Breast epithelium (tissue), 4 donors: ENCODE measurements around the gene GORAB. TPM values are rescaled to one million over a fixed set of nuclear protein-coding genes. Genes with fewer than 3 reads are reported as not detected.
A peak's percentile ranks its signal among the peaks of the same experiment; 100 is the strongest.

Experiments used
- DNase-seq, 2 donors: peaks; one replicate each; pipeline ENCODE4 v3.0.0-alpha.2; 2019; ENCODE audit warnings: low spot score in 2 of 2
- H3K27ac ChIP-seq, 2 donors: fragments of 200-600 bp; sonication (generic) in 1 of 2; one replicate each; pipeline ENCODE4 v1.5.1; 2016 to 2019; ENCODE audit warnings: mild to moderate bottlenecking in 1 of 2
- H3K27me3 ChIP-seq, 2 donors: fragments of 200-600 bp; sonication (generic) in 1 of 2; one replicate each; pipeline versions ENCODE4 v1.5.1 to v1.6.0; 2017 to 2019; ENCODE audit warnings: control low read depth in 1 of 2, mild to moderate bottlenecking in 1 of 2
- H3K36me3 ChIP-seq: fragments of 200-600 bp; one replicate; pipeline ENCODE4 v1.5.1; 2019
- H3K4me1 ChIP-seq, 2 donors: fragments of 200-600 bp; sonication (generic); one replicate each; pipeline ENCODE4 v1.5.1; 2016 to 2019; ENCODE audit warnings: control low read depth in 1 of 2
- H3K4me3 ChIP-seq, 3 donors: fragments of 200-600 bp; sonication (generic); 1 replicate in 2 of 3; 2 replicates in 1 of 3; pipeline ENCODE4 v1.5.1; 2016 to 2019; ENCODE audit warnings: mild to moderate bottlenecking in 3 of 3, moderate library complexity in 2 of 3
- H3K9me3 ChIP-seq, 2 donors: fragments of 200-600 bp; sonication (generic) in 1 of 2; one replicate each; pipeline ENCODE4 v1.5.1; 2016 to 2019; ENCODE audit warnings: control low read depth in 1 of 2
- POLR2A ChIP-seq: fragments of 450-650 bp; IDR thresholded peaks from one replicate; pipeline ENCODE4 v1.6.1; 2016; ENCODE audit warnings: antibody characterized with exemption, mild to moderate bottlenecking, moderate library complexity
- POLR2AphosphoS5 ChIP-seq, 3 donors: sonication (generic); formaldehyde crosslinking; IDR thresholded peaks; one replicate each; pipeline ENCODE4 v1.6.1; 2017; ENCODE audit warnings: antibody characterized with exemption in 3 of 3
- intact Hi-C: fragments of 100-400 bp; cut with DNase I; formaldehyde crosslinking; loops from one replicate; pipeline ENCODE4 v1.15.1; 2023; ENCODE audit warnings: low total_unique reads
- total RNA-seq, 3 donors: library from RNA; depleted of rRNA; stranded (reverse); fragments of >200 nt; gene quantifications; one replicate each; pipeline ENCODE4 v1.1.0, GENCODE V29; 2016
- TF ChIP-seq, protein P1 (sequence below), 3 donors: fragments of 450-650 bp; IDR thresholded peaks; one replicate each; pipeline ENCODE4 v1.5.1; 2016 to 2017; ENCODE audit warnings: antibody characterized with exemption in 3 of 3, mild to moderate bottlenecking in 3 of 3, moderate library complexity in 3 of 3

Gene GORAB
- total RNA-seq, 3 donors from 2014 or later, result 14.1 to 19.8 (median 16.1) TPM

DNA sequence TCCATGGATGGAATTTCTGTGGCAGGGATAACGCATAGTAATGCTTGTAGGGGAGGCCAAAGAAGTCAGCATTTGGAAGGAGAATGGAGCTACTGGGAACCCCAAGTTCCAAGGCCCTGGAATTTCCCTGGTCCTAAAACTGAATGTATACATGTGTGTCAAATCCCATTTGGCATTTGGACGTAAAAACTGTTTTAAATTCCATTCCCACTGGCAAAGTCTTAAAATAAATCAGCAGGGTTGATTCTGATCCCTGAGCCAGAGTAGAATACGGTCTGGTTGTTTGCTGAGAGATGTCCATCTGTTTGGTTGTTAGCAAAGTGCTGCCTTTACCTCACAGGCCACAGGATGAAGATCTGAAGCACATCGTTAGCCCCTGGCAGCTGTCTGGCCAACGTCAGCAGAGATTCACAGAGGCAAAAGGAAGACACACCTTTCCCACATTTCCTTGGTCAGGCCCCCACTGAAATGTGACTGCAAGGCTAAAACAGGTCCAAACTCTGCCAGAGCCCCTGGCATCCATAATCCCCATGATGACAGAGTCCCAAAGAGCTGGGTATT is 62.2 kb downstream of the GORAB start:
- Histone ChIP-seq H3K4me3 (peak overlapping the region in 2 of 3 donors; percentile 20 to 59), H3K27me3 (no peaks in the 10 kb centered on the region), H3K36me3 (no peaks in the 10 kb centered on the region), H3K4me1 (no peaks in the 10 kb centered on the region), H3K9me3 (peaks cover 0 to 15% of the 10 kb centered on the region in 2 donors), H3K27ac (peak overlapping the region; percentile 43 to 78)
- intact Hi-C loops, result no loop called here
- no peak for DNase-seq
- TF ChIP-seq POLR2AphosphoS5 (IDR thresholded peaks at IDR 0.05), result no peak
- no peak for TF ChIP-seq POLR2A
- TF ChIP-seq, protein P1, sequence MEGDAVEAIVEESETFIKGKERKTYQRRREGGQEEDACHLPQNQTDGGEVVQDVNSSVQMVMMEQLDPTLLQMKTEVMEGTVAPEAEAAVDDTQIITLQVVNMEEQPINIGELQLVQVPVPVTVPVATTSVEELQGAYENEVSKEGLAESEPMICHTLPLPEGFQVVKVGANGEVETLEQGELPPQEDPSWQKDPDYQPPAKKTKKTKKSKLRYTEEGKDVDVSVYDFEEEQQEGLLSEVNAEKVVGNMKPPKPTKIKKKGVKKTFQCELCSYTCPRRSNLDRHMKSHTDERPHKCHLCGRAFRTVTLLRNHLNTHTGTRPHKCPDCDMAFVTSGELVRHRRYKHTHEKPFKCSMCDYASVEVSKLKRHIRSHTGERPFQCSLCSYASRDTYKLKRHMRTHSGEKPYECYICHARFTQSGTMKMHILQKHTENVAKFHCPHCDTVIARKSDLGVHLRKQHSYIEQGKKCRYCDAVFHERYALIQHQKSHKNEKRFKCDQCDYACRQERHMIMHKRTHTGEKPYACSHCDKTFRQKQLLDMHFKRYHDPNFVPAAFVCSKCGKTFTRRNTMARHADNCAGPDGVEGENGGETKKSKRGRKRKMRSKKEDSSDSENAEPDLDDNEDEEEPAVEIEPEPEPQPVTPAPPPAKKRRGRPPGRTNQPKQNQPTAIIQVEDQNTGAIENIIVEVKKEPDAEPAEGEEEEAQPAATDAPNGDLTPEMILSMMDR (IDR thresholded peaks at IDR 0.05), result no peak

DNA sequence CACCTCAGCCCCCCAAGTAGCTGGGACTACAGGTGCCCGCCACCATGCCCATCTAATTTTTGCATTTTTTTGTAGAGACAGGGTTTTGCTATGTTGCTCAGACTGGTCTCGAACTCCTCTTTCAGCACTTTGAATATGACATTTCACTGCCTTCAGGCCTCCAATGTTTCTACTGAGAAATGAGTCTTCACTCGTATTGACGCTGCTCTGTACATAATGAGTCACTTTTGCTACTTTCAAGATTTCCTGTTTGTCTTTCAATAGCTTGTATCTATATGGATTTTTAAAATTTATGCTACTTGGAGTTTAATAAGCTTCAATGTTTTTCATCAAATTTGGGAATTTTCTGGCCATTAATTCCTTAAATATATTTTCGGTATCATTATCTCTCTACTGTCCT is 64.7 kb downstream of the GORAB start:
- no peaks in the 10 kb centered on the region for H3K4me1 ChIP-seq
- no peak overlapping the region for H3K27ac ChIP-seq
- TF ChIP-seq POLR2AphosphoS5 (IDR thresholded peaks at IDR 0.05), result no peak
- H3K36me3 ChIP-seq, result no peaks in the 10 kb centered on the region
- intact Hi-C loops, result no loop called here
- no peak for DNase-seq
- H3K9me3 ChIP-seq, result peaks cover 3 to 20% of the 10 kb centered on the region in 2 donors
- no peak overlapping the region for H3K4me3 ChIP-seq
- no peaks in the 10 kb centered on the region for H3K27me3 ChIP-seq

DNA sequence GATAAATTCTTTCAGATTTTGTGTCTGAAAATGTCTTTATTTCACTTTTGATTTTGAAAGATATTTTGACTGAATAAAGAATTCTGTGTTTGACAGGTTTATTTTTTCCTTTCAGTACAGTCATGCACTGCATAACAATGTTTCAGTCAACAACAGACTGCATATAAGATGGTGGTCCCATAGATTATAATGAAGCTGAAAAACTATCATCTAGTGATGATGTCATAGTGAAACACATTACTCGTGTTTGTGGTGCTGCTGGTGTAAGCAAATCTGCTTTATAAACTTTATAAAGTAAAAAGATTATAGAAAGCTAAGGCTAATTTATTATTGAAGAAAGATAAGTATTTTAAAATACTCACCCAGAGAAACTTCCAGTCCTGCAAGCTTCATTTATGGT is 66.7 kb downstream of the GORAB start:
- Histone ChIP-seq H3K4me3 (no peak overlapping the region), H3K36me3 (no peaks in the 10 kb centered on the region), H3K27ac (no peak overlapping the region), H3K27me3 (no peaks in the 10 kb centered on the region), H3K4me1 (no peaks in the 10 kb centered on the region), H3K9me3 (peaks cover 8 to 26% of the 10 kb centered on the region in 2 donors)
- TF ChIP-seq, protein P1 (IDR thresholded peaks at IDR 0.05), result no peak
- TF ChIP-seq POLR2AphosphoS5 (IDR thresholded peaks at IDR 0.05), result no peak
- TF ChIP-seq POLR2A, result no peak
- intact Hi-C loops, result no loop called here
- DNase-seq, result no peak

DNA sequence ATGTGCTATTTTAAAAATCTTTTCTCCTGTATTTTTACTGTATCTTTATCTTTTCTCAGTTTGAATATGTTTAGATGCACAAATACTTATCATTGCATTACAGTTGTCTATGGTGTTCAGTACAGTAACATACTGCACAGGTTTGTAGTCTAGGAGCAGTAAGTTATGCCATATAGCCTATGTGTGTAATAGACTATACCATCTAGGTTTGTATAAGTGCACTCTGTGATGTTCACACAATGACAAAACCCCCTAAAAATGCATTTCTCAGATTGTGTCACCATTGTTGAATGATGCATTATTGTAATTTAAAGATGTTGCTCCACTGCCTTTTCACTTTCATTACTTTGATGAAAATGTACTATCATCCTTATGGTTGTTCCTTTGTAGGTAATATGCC is 67.1 kb downstream of the GORAB start:
- TF ChIP-seq POLR2A (no peak), POLR2AphosphoS5 (IDR thresholded peaks at IDR 0.05) (no peak)
- TF ChIP-seq, protein P1 (IDR thresholded peaks at IDR 0.05), result no peak

DNA sequence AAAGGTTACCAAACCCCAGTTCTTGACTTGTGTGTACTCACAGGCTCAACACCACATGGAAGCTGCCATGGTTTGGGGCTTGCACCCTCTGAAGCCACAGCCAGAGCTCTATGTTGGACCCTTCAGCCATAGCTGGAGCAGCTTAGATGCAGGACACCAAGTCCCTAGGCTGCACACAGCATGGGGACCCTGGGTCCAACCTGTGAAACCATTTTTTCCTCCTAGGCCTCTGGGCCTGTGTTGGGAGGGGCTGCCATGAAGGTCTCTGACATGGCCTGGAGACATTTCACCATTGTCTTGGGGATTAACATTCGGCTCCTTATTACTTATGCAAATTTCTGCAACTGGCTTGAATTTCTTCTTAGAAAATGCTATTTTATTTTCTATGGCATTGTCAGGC is 69.9 kb downstream of the GORAB start:
- Histone ChIP-seq H3K27ac (no peak overlapping the region), H3K4me3 (no peak overlapping the region), H3K27me3 (no peaks in the 10 kb centered on the region), H3K4me1 (no peaks in the 10 kb centered on the region), H3K9me3 (peaks cover 8 to 11% of the 10 kb centered on the region in 2 donors), H3K36me3 (peaks cover 7% of the 10 kb centered on the region)
- DNase-seq, result no peak
- TF ChIP-seq, protein P1 (IDR thresholded peaks at IDR 0.05), result no peak
- TF ChIP-seq POLR2AphosphoS5 (IDR thresholded peaks at IDR 0.05) (no peak), POLR2A (no peak)
- intact Hi-C loops, result no loop called here

More for the DNA sequence above, 67.1 kb downstream of the GORAB start:
- H3K4me1 ChIP-seq, result no peaks in the 10 kb centered on the region
- no peaks in the 10 kb centered on the region for H3K27me3 ChIP-seq
- DNase-seq, result no peak
- H3K27ac ChIP-seq, result no peak overlapping the region
- H3K9me3 ChIP-seq, result peaks cover 8 to 26% of the 10 kb centered on the region in 2 donors
- H3K4me3 ChIP-seq, result no peak overlapping the region
- no peaks in the 10 kb centered on the region for H3K36me3 ChIP-seq
- intact Hi-C loops, result no loop called here

Other genes starting within 250 kb of the GORAB start
- 10 to 100 TPM; 48.9 to 75.7 (median 73.1) TPM for gene PRRX1, start 132.0 kb downstream of the GORAB start, total RNA-seq